GM23338 (cell line): Measurements from ENCODE around the gene C11orf91. TPM values are rescaled to one million over a fixed set of nuclear protein-coding genes. Genes with fewer than 3 reads are reported as not detected.

Source experiments
- ATAC-seq: fragments of 200-7000 bp; cut with Tn5 transposase; 3 replicates; pipeline ENCODE4 v1.9.1; 2020
- DNase-seq: peaks from one replicate; pipeline ENCODE4 v3.0.0-alpha.2; 2015; ENCODE audit warnings: low spot score
- H2AFZ ChIP-seq: fragments of 200-600 bp; sonication (generic); 2 replicates; pipeline ENCODE4 v1.8.0; 2016; ENCODE audit warnings: antibody characterized with exemption, mild to moderate bottlenecking, moderate library complexity
- H3F3A ChIP-seq: fragments of 200-600 bp; sonication (generic); replicated peaks from 2 replicates; pipeline ENCODE4 v1.8.0; 2017; ENCODE audit warnings: antibody characterized with exemption, mixed run types, low read depth
- H3K27ac ChIP-seq: fragments of 200-600 bp; sonication (generic); 2 replicates; pipeline ENCODE4 v1.6.1; 2016; ENCODE audit warnings: low read depth
- H3K27me3 ChIP-seq: fragments of 200-600 bp; sonication (generic); 2 replicates; pipeline ENCODE4 v1.8.0; 2016; ENCODE audit warnings: mild to moderate bottlenecking, mixed run types, moderate library complexity; ENCODE audit not compliant: insufficient read depth
- H3K36me3 ChIP-seq: fragments of 200-600 bp; sonication (generic); 2 replicates; pipeline ENCODE4 v1.8.0; 2016; ENCODE audit warnings: mild to moderate bottlenecking; ENCODE audit not compliant: insufficient read depth
- H3K4me1 ChIP-seq: fragments of 200-600 bp; sonication (generic); 2 replicates; pipeline ENCODE4 v1.8.0; 2016; ENCODE audit warnings: mild to moderate bottlenecking, moderate library complexity; ENCODE audit not compliant: insufficient read depth
- H3K4me2 ChIP-seq: fragments of 200-600 bp; sonication (generic); 2 replicates; pipeline ENCODE4 v1.7.1; 2017; ENCODE audit warnings: mixed run types
- H3K4me3 ChIP-seq: fragments of 200-600 bp; sonication (generic); 2 replicates; pipeline ENCODE4 v1.6.1; 2016; ENCODE audit warnings: mixed run types
- H3K79me2 ChIP-seq: fragments of 200-600 bp; sonication (generic); replicated peaks from 2 replicates; pipeline ENCODE4 v1.8.0; 2017; ENCODE audit warnings: mild to moderate bottlenecking; ENCODE audit not compliant: insufficient read depth
- H3K9me2 ChIP-seq: fragments of 200-600 bp; sonication (generic); 2 replicates; pipeline ENCODE4 v1.8.0; 2017; ENCODE audit not compliant: insufficient read depth
- H4K20me1 ChIP-seq: fragments of 200-600 bp; sonication (generic); replicated peaks from 2 replicates; pipeline ENCODE4 v1.8.0; 2017; ENCODE audit warnings: mild to moderate bottlenecking; ENCODE audit not compliant: insufficient read depth
- H3K27ac Mint-ChIP-seq: 2 replicates; pipeline ENCODE4 v1.8.0; 2020; ENCODE audit warnings: inconsistent platforms, mild to moderate bottlenecking, moderate library complexity, mixed read lengths
- H3K27me3 Mint-ChIP-seq: 3 replicates; pipeline ENCODE4 v1.8.0; 2022; ENCODE audit warnings: low read depth, mild to moderate bottlenecking, moderate library complexity, mixed read lengths, inconsistent platforms; ENCODE audit not compliant: insufficient read depth, poor library complexity
- H3K36me3 Mint-ChIP-seq: 3 replicates; pipeline ENCODE4 v1.8.0; 2021; ENCODE audit warnings: low read depth, mild to moderate bottlenecking, inconsistent platforms, moderate library complexity, mixed read lengths
- H3K4me1 Mint-ChIP-seq: 3 replicates; pipeline ENCODE4 v1.8.0; 2020; ENCODE audit warnings: mild to moderate bottlenecking, inconsistent platforms, mixed read lengths
- H3K4me3 Mint-ChIP-seq: 3 replicates; pipeline ENCODE4 v1.8.0; 2021; ENCODE audit warnings: moderate library complexity, mild to moderate bottlenecking, inconsistent platforms, mixed read lengths
- H3K9me3 Mint-ChIP-seq: 3 replicates; pipeline ENCODE4 v1.8.0; 2020; ENCODE audit warnings: moderate library complexity, mild to moderate bottlenecking, inconsistent platforms, mixed read lengths
- CREB1 ChIP-seq: fragments of 250-450 bp; sonication (Bioruptor Pico); IDR thresholded peaks from 2 replicates; pipeline ENCODE4 v1.5.0; 2020; ENCODE audit warnings: low read depth, mild to moderate bottlenecking, moderate library complexity
- EZH2 ChIP-seq: fragments of 200-600 bp; sonication (generic); IDR thresholded peaks from one replicate; pipeline ENCODE4 v1.8.0; 2017; ENCODE audit warnings: antibody characterized with exemption, mild to moderate bottlenecking, low read depth; ENCODE audit not compliant: unreplicated experiment
- EZH2phosphoT487 ChIP-seq: fragments of 200-600 bp; sonication (generic); IDR thresholded peaks from one replicate; pipeline ENCODE4 v1.8.1; 2018; ENCODE audit warnings: antibody characterized with exemption; ENCODE audit not compliant: unreplicated experiment
- JUNB ChIP-seq: IDR thresholded peaks from one replicate; pipeline ENCODE4 v1.6.1; 2016; ENCODE audit warnings: antibody characterized with exemption; ENCODE audit not compliant: unreplicated experiment
- STAT1 ChIP-seq: IDR thresholded peaks from one replicate; pipeline ENCODE4 v1.6.1; 2016; ENCODE audit warnings: antibody characterized with exemption; ENCODE audit not compliant: unreplicated experiment
- ZNF114 ChIP-seq: fragments of 250-450 bp; sonication (Bioruptor Pico); IDR thresholded peaks from 2 replicates; pipeline ENCODE4 v1.5.0; 2020; ENCODE audit warnings: mild to moderate bottlenecking, moderate library complexity
- ZNF331 ChIP-seq: fragments of 250-450 bp; sonication (Bioruptor Pico); IDR thresholded peaks from 2 replicates; pipeline ENCODE4 v1.5.0; 2020; ENCODE audit warnings: low read depth, mild to moderate bottlenecking, moderate library complexity
- polyA plus RNA-seq: library from polyadenylated mRNA; unstranded; fragments of >200 nt; fragmentation: Nextera tagmentation; extraction: Ambion mirVana; gene quantifications from 2 replicates; pipeline ENCODE4 v1.2.1, GENCODE V29; 2016
- total RNA-seq: library from RNA; depleted of rRNA; stranded (reverse); fragments of >200 nt; shearing (Covaris generic); gene quantifications from 2 replicates; pipeline ENCODE4 v1.2.3, GENCODE V29; 2014
- TF ChIP-seq, protein P1 (sequence below): IDR thresholded peaks from one replicate; pipeline ENCODE4 v1.6.1; 2018; ENCODE audit warnings: antibody characterized with exemption; ENCODE audit not compliant: unreplicated experiment
- TF ChIP-seq, protein P2 (sequence below): IDR thresholded peaks from 2 replicates; pipeline ENCODE4 v1.6.1; 2016; ENCODE audit warnings: antibody characterized with exemption
- TF ChIP-seq, protein P3 (sequence below), 2 experiments: fragments of 200-600 bp in 1 of 2; sonication (generic) in 1 of 2; conservative IDR thresholded peaks; 2 replicates each; pipeline versions ENCODE4 v1.5.1 to v1.6.1; 2016 to 2017; ENCODE audit warnings: antibody characterized with exemption in 2 of 2, low read depth in 2 of 2, mild to moderate bottlenecking in 2 of 2, moderate library complexity in 1 of 2

Gene C11orf91
- total and polyA plus RNA-seq, 2 experiments from 2014 or later, result not detected

DNA sequence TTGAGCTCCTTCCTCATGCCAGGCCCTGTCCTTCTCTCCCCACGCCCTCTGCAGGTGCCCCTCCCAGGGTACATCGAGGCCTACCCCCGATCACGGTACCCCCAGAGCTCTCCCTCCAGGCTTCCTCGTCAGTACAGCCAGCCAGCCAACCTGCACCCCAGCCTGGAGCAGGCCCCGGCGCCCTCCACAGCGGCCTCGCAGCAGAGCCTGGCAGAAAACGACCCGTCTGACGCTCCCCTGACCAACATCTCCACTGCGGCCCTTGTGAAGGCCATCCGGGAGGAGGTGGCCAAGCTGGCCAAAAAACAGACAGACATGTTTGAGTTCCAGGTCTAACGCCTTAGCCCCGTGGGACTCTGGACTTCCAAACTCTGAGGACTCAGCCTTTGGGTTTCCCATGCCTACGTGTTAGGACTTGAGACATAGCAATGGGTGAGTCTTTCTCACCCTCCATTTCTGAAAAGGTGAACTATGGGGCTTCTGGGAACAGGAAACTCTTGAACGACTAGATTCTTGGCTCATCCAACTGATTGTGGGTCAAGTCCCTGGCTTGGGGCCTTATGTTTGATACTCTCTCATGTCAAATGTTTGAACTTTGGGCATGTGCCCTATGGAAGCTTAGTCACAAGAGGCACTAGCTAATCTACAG is 32.7 kb downstream of the C11orf91 start (continued):
- TF ChIP-seq, protein P1, sequence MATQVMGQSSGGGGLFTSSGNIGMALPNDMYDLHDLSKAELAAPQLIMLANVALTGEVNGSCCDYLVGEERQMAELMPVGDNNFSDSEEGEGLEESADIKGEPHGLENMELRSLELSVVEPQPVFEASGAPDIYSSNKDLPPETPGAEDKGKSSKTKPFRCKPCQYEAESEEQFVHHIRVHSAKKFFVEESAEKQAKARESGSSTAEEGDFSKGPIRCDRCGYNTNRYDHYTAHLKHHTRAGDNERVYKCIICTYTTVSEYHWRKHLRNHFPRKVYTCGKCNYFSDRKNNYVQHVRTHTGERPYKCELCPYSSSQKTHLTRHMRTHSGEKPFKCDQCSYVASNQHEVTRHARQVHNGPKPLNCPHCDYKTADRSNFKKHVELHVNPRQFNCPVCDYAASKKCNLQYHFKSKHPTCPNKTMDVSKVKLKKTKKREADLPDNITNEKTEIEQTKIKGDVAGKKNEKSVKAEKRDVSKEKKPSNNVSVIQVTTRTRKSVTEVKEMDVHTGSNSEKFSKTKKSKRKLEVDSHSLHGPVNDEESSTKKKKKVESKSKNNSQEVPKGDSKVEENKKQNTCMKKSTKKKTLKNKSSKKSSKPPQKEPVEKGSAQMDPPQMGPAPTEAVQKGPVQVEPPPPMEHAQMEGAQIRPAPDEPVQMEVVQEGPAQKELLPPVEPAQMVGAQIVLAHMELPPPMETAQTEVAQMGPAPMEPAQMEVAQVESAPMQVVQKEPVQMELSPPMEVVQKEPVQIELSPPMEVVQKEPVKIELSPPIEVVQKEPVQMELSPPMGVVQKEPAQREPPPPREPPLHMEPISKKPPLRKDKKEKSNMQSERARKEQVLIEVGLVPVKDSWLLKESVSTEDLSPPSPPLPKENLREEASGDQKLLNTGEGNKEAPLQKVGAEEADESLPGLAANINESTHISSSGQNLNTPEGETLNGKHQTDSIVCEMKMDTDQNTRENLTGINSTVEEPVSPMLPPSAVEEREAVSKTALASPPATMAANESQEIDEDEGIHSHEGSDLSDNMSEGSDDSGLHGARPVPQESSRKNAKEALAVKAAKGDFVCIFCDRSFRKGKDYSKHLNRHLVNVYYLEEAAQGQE, result no peak
- TF ChIP-seq, protein P2, sequence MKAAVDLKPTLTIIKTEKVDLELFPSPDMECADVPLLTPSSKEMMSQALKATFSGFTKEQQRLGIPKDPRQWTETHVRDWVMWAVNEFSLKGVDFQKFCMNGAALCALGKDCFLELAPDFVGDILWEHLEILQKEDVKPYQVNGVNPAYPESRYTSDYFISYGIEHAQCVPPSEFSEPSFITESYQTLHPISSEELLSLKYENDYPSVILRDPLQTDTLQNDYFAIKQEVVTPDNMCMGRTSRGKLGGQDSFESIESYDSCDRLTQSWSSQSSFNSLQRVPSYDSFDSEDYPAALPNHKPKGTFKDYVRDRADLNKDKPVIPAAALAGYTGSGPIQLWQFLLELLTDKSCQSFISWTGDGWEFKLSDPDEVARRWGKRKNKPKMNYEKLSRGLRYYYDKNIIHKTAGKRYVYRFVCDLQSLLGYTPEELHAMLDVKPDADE, result no peak
- no peak for TF ChIP-seq ZNF114 (CRISPR knock-in tag)
- TF ChIP-seq JUNB, result no peak
- TF ChIP-seq STAT1, result no peak
- no peak for TF ChIP-seq EZH2
- no peak for TF ChIP-seq EZH2phosphoT487

DNA sequence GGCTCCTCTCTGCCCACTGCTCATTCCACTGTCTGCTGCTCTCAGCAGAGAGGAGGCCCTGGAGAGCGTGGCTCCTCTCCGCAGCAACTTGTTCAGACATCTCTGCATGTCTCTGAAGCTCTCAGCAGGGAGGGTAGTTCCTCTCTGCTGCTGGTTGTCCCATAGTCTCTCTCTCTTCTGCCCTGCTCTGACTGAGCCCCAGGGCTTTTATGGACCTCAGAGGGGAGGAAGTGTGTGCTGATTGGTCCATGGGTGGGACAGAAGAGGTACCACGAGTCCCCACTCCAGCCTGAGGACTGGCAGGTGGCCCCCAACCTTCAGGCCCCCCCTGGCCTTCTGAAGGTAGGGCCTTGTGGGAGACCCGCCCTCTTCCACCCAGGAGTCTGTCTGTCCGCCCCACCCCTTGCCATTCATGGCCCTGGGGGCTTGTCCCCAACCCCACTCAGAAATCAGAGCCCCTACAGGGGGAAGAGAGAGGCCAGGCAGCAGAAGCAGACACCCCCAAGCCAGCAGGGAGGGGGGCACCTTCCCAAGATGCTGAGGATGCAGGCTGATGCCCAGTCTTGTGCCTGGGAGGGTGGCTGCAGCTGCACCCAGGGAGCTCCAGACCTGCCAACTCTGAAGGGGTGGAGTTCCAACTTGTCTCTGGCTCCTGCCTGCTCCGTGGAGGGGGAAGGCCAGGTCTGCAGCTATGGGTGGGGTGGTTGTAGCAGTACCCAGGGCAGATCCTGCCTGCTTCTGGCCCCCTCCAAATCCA is 35.1 kb downstream of the C11orf91 start:
- H3K4me3 ChIP-seq, result no peak overlapping the region
- peaks cover 34% of the 10 kb centered on the region for H3K4me1 ChIP-seq
- H3K4me2 ChIP-seq, result no peak overlapping the region
- Mint-ChIP-seq H3K9me3 (peaks cover 13% of the 10 kb centered on the region), H3K27me3 (peaks cover 4% of the 10 kb centered on the region), H3K27ac (no peak overlapping the region), H3K4me1 (peaks cover 37% of the 10 kb centered on the region), H3K36me3 (peaks cover 21% of the 10 kb centered on the region), H3K4me3 (no peak overlapping the region)
- peaks cover 26% of the 10 kb centered on the region for H3K9me2 ChIP-seq
- no peak overlapping the region for H2AFZ ChIP-seq
- no peak overlapping the region for H3K27ac ChIP-seq
- H4K20me1 ChIP-seq, result no peaks in the 10 kb centered on the region
- H3F3A ChIP-seq, result peaks cover 3% of the 10 kb centered on the region; the same call in 1 of the 2 replicates
- ATAC-seq (no peak), DNase-seq (no peak)
- H3K79me2 ChIP-seq, result no peaks in the 10 kb centered on the region
- 0 out of 2 replicates have a peak, but pooled peaks cover 3% of the 10 kb centered on the region for H3K36me3 ChIP-seq
- H3K27me3 ChIP-seq, result no peaks in the 10 kb centered on the region
- no peak for TF ChIP-seq ZNF114 (CRISPR knock-in tag)
- no peak for TF ChIP-seq CREB1 (CRISPR knock-in tag)
- TF ChIP-seq, protein P3, sequence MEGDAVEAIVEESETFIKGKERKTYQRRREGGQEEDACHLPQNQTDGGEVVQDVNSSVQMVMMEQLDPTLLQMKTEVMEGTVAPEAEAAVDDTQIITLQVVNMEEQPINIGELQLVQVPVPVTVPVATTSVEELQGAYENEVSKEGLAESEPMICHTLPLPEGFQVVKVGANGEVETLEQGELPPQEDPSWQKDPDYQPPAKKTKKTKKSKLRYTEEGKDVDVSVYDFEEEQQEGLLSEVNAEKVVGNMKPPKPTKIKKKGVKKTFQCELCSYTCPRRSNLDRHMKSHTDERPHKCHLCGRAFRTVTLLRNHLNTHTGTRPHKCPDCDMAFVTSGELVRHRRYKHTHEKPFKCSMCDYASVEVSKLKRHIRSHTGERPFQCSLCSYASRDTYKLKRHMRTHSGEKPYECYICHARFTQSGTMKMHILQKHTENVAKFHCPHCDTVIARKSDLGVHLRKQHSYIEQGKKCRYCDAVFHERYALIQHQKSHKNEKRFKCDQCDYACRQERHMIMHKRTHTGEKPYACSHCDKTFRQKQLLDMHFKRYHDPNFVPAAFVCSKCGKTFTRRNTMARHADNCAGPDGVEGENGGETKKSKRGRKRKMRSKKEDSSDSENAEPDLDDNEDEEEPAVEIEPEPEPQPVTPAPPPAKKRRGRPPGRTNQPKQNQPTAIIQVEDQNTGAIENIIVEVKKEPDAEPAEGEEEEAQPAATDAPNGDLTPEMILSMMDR (conservative IDR thresholded peaks at IDR 0.05; ENCODE audit: low read depth in 2 of 2), result no peak
- TF ChIP-seq ZNF331, result no peak
- no peak for TF ChIP-seq JUNB
- no peak for TF ChIP-seq EZH2
- TF ChIP-seq, protein P1, result no peak
- no peak for TF ChIP-seq STAT1
